GM12872 (cell line): ENCODE results near the gene NPAS3.

ENCODE experiments used
- CTCF ChIP-seq: IDR thresholded peaks from 3 replicates; pipeline ENCODE4 v1.5.1; 2011; ENCODE audit warnings: low read depth, mild to moderate bottlenecking, low read length, moderate library complexity; ENCODE audit not compliant: insufficient read depth

The NPAS3 gene

GRCh38 chr14:33756833-33757232, 818.2 kb downstream of the NPAS3 start:
- no peak for TF ChIP-seq CTCF

GRCh38 chr14:33758547-33758946, 819.9 kb downstream of the NPAS3 start:
- no peak for TF ChIP-seq CTCF

- TF ChIP-seq CTCF = no peak
These were observed 823.6 kb downstream of the NPAS3 start for GRCh38 chr14:33762161-33762851.

GRCh38 chr14:33764876-33765650, 826.4 kb downstream of the NPAS3 start:
- TF ChIP-seq CTCF = no peak

- TF ChIP-seq CTCF = no peak
These were observed 829.1 kb downstream of the NPAS3 start for GRCh38 chr14:33767586-33768457.

GRCh38 chr14:33768458-33768830, 829.8 kb downstream of the NPAS3 start:
- no peak for TF ChIP-seq CTCF

- no peak for TF ChIP-seq CTCF
These were observed 834.7 kb downstream of the NPAS3 start for GRCh38 chr14:33773205-33774030.
